Heart left ventricle (tissue), 13 donors: Measurements from ENCODE around the gene KIF1A.

Experiments
- CTCF ChIP-seq, 12 donors: fragments of 200-600 bp; sonication (generic) in 4 of 12; IDR thresholded peaks; one replicate each; pipeline versions ENCODE4 v1.5.0 to v1.8.0; 2018 to 2022; ENCODE audit warnings: antibody characterized with exemption in 12 of 12, mild to moderate bottlenecking in 5 of 12
- POLR2A ChIP-seq, 2 donors: fragments of 450-650 bp; IDR thresholded peaks; one replicate each; pipeline ENCODE4 v1.6.1; 2017; ENCODE audit warnings: antibody characterized with exemption in 2 of 2, mild to moderate bottlenecking in 2 of 2, moderate library complexity in 2 of 2
- donor health status: ischemic (EF 13 %, LVEDD 7.1; RV severe dilation, severe dysfunction).
- donor health status: DM: no; HTN: yes; CAD: no.
- donor health status: DM: no; HTN: no; CAD: no.
- donor health status: ischemic (EF 25% LVEDD 6.9; RV normal size, moderate dysfunction).
- donor health status: ischemic (EF 25% LVEDD 5.7; RV mildly dilated, moderate dysfunction).
- donor health status: ischemic (EF 35%, LVEDD 5.7; RV mildly dilated, moderate dysfunction).
- donor health status: nonischemic (EF 11% LVEDD 7.7; RV severe dilation, severe dysfunction).
- donor health status: DM: yes; HTN: yes; CAD: no.
- donor health status: PGD.
- donor health status: ischemic (EF 29% LVEDD 5.4; RV normal size, mild dysfunction).
- donor health status: nonischemic (EF 23%, LVEDD 6.1; RV moderate dilation, normal function).

- no peak for TF ChIP-seq CTCF (IDR thresholded peaks at IDR 0.05)
- TF ChIP-seq POLR2A (IDR thresholded peaks at IDR 0.05): no peak
Observed at GRCh38 chr2:240672076-240672700, 147.8 kb downstream of the KIF1A start.
